Esophagus muscularis mucosa (tissue), 3 donors: Measurements from ENCODE around the gene TIGD3.

Experiments used
- CTCF ChIP-seq, 3 experiments: fragments of 200-600 bp in 2 of 3; fragments of 450-650 bp in 1 of 3; sonication (generic) in 2 of 3; IDR thresholded peaks; one replicate each; pipeline ENCODE4 v1.5.1; 2017 to 2019; ENCODE audit warnings: antibody characterized with exemption in 3 of 3, mild to moderate bottlenecking in 2 of 3, moderate library complexity in 1 of 3
- POLR2A ChIP-seq: fragments of 450-650 bp; IDR thresholded peaks from one replicate; pipeline ENCODE4 v1.6.1; 2017; ENCODE audit warnings: antibody characterized with exemption, moderate library complexity, mild to moderate bottlenecking, low read depth

GRCh38 chr11:65375012-65375411, 20.5 kb downstream of the TIGD3 start:
- TF ChIP-seq CTCF (IDR thresholded peaks at IDR 0.05) (no peak), POLR2A (no peak)
